SU-DHL-6 (cell line): ENCODE measurements around the gene MAFF.

ENCODE experiments used
- H2AFZ ChIP-seq: fragments of 200-600 bp; sonication (generic); 2 replicates; pipeline ENCODE4 v1.6.1; 2014; ENCODE audit warnings: low read depth, mild to moderate bottlenecking, moderate library complexity, mixed read lengths, antibody characterized with exemption, low read length; ENCODE audit not compliant: severe bottlenecking
- H3F3A ChIP-seq: fragments of 200-600 bp; shearing (Covaris generic); 2 replicates; pipeline ENCODE4 v1.6.0; 2016; ENCODE audit warnings: antibody characterized with exemption, mild to moderate bottlenecking; ENCODE audit not compliant: insufficient read depth
- H3K27ac ChIP-seq: fragments of 200-600 bp; sonication (generic); 2 replicates; pipeline ENCODE4 v1.5.1; 2016; ENCODE audit warnings: low read depth, mild to moderate bottlenecking, low read length, moderate library complexity, mixed read lengths
- H3K27me3 ChIP-seq: fragments of 200-600 bp; sonication (generic), shearing (Covaris generic); 2 replicates; pipeline ENCODE4 v1.6.0; 2014; ENCODE audit warnings: mild to moderate bottlenecking, low read length
- H3K36me3 ChIP-seq: fragments of 200-600 bp; sonication (generic); 2 replicates; pipeline ENCODE4 v1.6.1; 2014; ENCODE audit warnings: mild to moderate bottlenecking, low read length, mixed read lengths
- H3K4me2 ChIP-seq: fragments of 300-600, 200-600 bp; shearing (Covaris generic), sonication (generic); 2 replicates; pipeline ENCODE4 v1.6.0; 2014; ENCODE audit warnings: low read length, low read depth, mild to moderate bottlenecking; ENCODE audit not compliant: poor library complexity, severe bottlenecking
- H3K4me3 ChIP-seq: fragments of 200-600 bp; sonication (generic); 2 replicates; pipeline ENCODE4 v1.5.1; 2014; ENCODE audit warnings: antibody characterized with exemption, low read length, mild to moderate bottlenecking, mixed read lengths; ENCODE audit not compliant: insufficient read depth, poor library complexity, severe bottlenecking
- H3K79me2 ChIP-seq: fragments of 200-600 bp; sonication (generic); 2 replicates; pipeline ENCODE4 v1.6.1; 2014; ENCODE audit warnings: mild to moderate bottlenecking, low read length, moderate library complexity; ENCODE audit not compliant: insufficient read depth
- H3K9ac ChIP-seq: fragments of 200-600 bp; sonication (generic); 2 replicates; pipeline ENCODE4 v1.7.0; 2014; ENCODE audit warnings: mild to moderate bottlenecking, low read length
- H3K9me2 ChIP-seq: fragments of 200-600 bp; sonication (generic); replicated peaks from 2 replicates; pipeline ENCODE4 v1.6.1; 2014; ENCODE audit warnings: low read length; ENCODE audit not compliant: insufficient read depth
- H3K9me3 ChIP-seq: fragments of 200-600 bp; sonication (generic); 2 replicates; pipeline ENCODE4 v1.6.1; 2014; ENCODE audit warnings: low read length, mixed read lengths; ENCODE audit not compliant: insufficient read depth
- H4K20me1 ChIP-seq: fragments of 200-600 bp; sonication (generic); 2 replicates; pipeline ENCODE4 v1.6.1; 2014; ENCODE audit warnings: low read depth, mild to moderate bottlenecking, antibody characterized with exemption, low read length, moderate library complexity, mixed read lengths
- CTCF ChIP-seq: fragments of 200-600 bp; sonication (generic); IDR thresholded peaks from one replicate; pipeline ENCODE4 v1.5.1; 2017; ENCODE audit warnings: antibody characterized with exemption, mild to moderate bottlenecking, low read length, moderate library complexity; ENCODE audit not compliant: insufficient read depth, poor library complexity, severe bottlenecking
- EZH2phosphoT487 ChIP-seq: fragments of 200-600 bp; sonication (generic), shearing (Covaris generic); conservative IDR thresholded peaks from 2 replicates; pipeline ENCODE4 v1.6.1; 2018; ENCODE audit warnings: mild to moderate bottlenecking, antibody characterized with exemption, low read length, moderate library complexity, mixed read lengths

The MAFF gene

GRCh38 chr22:38162881-38163843, 38.6 kb upstream of the MAFF start:
- H3K36me3 ChIP-seq: no peaks in the 10 kb centered on the region
- no peaks in the 10 kb centered on the region for H3K27me3 ChIP-seq
- H3K27ac ChIP-seq: no peak overlapping the region
- no peak overlapping the region for H3K4me2 ChIP-seq
- H3K9ac ChIP-seq: no peak overlapping the region
- H3F3A ChIP-seq: no peaks in the 10 kb centered on the region
- H3K4me3 ChIP-seq: no peak overlapping the region
- H2AFZ ChIP-seq: no peak overlapping the region
- TF ChIP-seq CTCF: no peak
- no peak for TF ChIP-seq EZH2phosphoT487
- H3K9me2 ChIP-seq: no peaks in the 10 kb centered on the region
- no peaks in the 10 kb centered on the region for H3K79me2 ChIP-seq
- no peaks in the 10 kb centered on the region for H4K20me1 ChIP-seq
- H3K9me3 ChIP-seq: no peaks in the 10 kb centered on the region

DNA sequence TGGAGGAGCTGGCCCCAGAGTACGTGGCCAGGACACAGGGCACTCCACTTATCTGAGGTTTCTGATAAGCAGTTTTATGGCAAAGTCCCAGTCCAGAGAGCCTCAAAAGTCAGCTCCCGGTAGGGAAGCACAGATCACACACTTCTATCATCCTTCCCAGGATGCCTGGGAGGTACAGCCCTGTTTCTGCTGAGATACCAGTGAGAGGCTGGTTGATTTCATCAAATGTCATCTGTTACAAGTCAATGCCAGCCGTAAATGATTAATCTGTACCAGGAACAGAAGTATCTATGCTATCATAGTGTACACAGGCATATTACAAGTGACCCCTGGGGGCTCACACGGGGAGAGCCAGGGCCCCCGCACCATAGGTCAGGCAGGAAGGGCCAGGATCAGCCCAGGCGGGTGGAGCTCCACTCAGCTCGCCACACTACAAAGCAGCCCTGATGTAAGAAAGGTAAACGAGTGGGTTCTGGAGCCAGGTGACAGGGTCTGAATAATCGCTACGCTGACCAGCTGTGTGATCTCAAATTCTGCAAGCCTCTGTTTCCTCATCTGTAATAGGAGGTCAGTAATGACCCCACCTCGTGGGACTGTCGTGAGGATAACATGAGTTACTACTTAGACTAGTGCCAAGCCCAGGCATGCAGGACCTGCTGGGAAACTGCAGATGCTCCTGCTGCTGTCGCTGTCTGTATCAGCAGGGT, 37.8 kb upstream of the MAFF start:
- Histone ChIP-seq H3K36me3 (no peaks in the 10 kb centered on the region), H4K20me1 (no peaks in the 10 kb centered on the region), H3K9ac (no peak overlapping the region), H3K4me2 (no peak overlapping the region), H2AFZ (no peak overlapping the region), H3F3A (no peaks in the 10 kb centered on the region), H3K9me3 (no peaks in the 10 kb centered on the region), H3K9me2 (no peaks in the 10 kb centered on the region), H3K27me3 (no peaks in the 10 kb centered on the region), H3K79me2 (no peaks in the 10 kb centered on the region), H3K4me3 (no peak overlapping the region), H3K27ac (no peak overlapping the region)
- no peak for TF ChIP-seq CTCF
- no peak for TF ChIP-seq EZH2phosphoT487

DNA sequence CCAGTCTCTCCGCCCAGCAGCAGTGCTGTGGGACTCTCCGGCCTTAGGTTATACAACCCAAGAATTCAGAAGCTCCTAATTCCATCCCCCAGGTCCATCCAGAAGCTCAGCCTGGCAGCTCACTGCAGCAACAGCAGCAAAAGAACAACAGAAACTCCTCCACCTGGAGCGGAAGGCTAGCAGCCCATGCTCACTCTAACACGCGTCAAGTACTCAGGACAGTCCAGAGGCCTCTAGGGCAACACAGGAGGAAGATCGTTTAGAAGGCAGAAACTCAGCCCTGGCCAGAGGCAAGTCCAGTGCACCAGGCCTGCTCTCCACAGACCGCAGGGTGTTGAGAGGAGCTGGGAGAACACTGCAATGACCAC, 37.3 kb upstream of the MAFF start:
- no peak overlapping the region for H3K4me2 ChIP-seq
- no peak overlapping the region for H3K27ac ChIP-seq
- no peaks in the 10 kb centered on the region for H3K36me3 ChIP-seq
- H3K4me3 ChIP-seq: no peak overlapping the region
- no peaks in the 10 kb centered on the region for H3F3A ChIP-seq
- no peaks in the 10 kb centered on the region for H4K20me1 ChIP-seq
- no peak overlapping the region for H3K9ac ChIP-seq
- H3K9me2 ChIP-seq: no peaks in the 10 kb centered on the region
- H3K9me3 ChIP-seq: no peaks in the 10 kb centered on the region
- H3K27me3 ChIP-seq: no peaks in the 10 kb centered on the region
- H2AFZ ChIP-seq: no peak overlapping the region
- no peaks in the 10 kb centered on the region for H3K79me2 ChIP-seq
- TF ChIP-seq CTCF: no peak
- TF ChIP-seq EZH2phosphoT487: no peak
